Measurements from ENCODE around the gene THOC6. TPM values are rescaled to one million over a fixed set of nuclear protein-coding genes. Genes with fewer than 3 reads are reported as not detected.

THOC6 gene
- total and polyA plus RNA-seq, 2 donors (not counting 1 experiment from before 2014, with no cell fraction given) = 28.5 to 52.2 TPM

- no peak overlapping the region for H3K27ac ChIP-seq (ENCODE audit: low read length in 2 of 2)
- H3K9me3 Mint-ChIP-seq (ENCODE audit: insufficient read depth) = no peaks in the 10 kb centered on the region
- DNase-seq = no peak
- no peak overlapping the region for H3K4me3 ChIP-seq (ENCODE audit: control extremely low read depth in 1 of 5, extremely low read depth in 1 of 5, insufficient read depth in 1 of 5, low read depth in 2 of 5, low read length in 4 of 5)
- no peak overlapping the region for H2AFZ ChIP-seq (ENCODE audit: insufficient read depth, low read depth, low read length, poor library complexity, severe bottlenecking)
- no peaks in the 10 kb centered on the region for H3K27me3 Mint-ChIP-seq
- ChIA-PET CTCF (interaction anchor here (1.6 kb wide), 1 partner anchor 16 kb away, joined by 4 read pairs; no protein-coding TSS in a partner anchor), POLR2A (no interaction called here)
- intact Hi-C loops (cut with micrococcal nuclease) = no loop called here
- ATAC-seq (ENCODE audit: low read depth) = no peak
- WGBS (ENCODE audit: insufficient coverage) = 93% methylated on average over 15 of the region's 15 CpGs
- no peaks in the 10 kb centered on the region for H3K79me2 ChIP-seq (ENCODE audit: control insufficient read depth, insufficient read depth, low read length)
- TF ChIP-seq CTCF (IDR thresholded peaks at IDR 0.05) (no peak), EZH2 (IDR thresholded peaks at IDR 0.05; ENCODE audit: borderline replicate concordance, insufficient read depth, low read depth, low read length, poor library complexity, severe bottlenecking) (no peak)
- H3K36me3 ChIP-seq (replicated peaks in 1 of 2; ENCODE audit: control extremely low read depth in 1 of 2, control insufficient read depth in 1 of 2, extremely low read depth in 1 of 2, insufficient read depth in 2 of 2, low read length in 1 of 2) = no peaks in the 10 kb centered on the region
- H3K27me3 ChIP-seq (replicated peaks in 1 of 4; ENCODE audit: control extremely low read depth in 1 of 4, control insufficient read depth in 3 of 4, insufficient read depth in 4 of 4, low read length in 3 of 4) = peaks cover 0 to 4% (median 0%) of the 10 kb centered on the region in 4 experiments
- no peak overlapping the region for H3K9ac ChIP-seq (ENCODE audit: low read length)
- H3K27ac Mint-ChIP-seq = no peak overlapping the region
- no peak overlapping the region for H3K4me3 Mint-ChIP-seq
- no peak overlapping the region for H3K4me2 ChIP-seq (replicated peaks; ENCODE audit: low read depth, low read length, poor library complexity, severe bottlenecking)
- no peaks in the 10 kb centered on the region for H4K20me1 ChIP-seq (ENCODE audit: control insufficient read depth, insufficient read depth, low read length, poor library complexity, severe bottlenecking)
- H3K9me3 ChIP-seq (ENCODE audit: control extremely low read depth in 1 of 3, control insufficient read depth in 2 of 3, insufficient read depth in 1 of 3, low read length in 2 of 3) = no peaks in the 10 kb centered on the region
- H3K4me1 ChIP-seq (ENCODE audit: control insufficient read depth in 2 of 2, insufficient read depth in 2 of 2, low read length in 2 of 2) = peaks cover 11 to 28% of the 10 kb centered on the region in 2 donors
- H3K4me1 Mint-ChIP-seq = peaks cover 14% of the 10 kb centered on the region
Observed at GRCh38 chr16:2985893-2986355, 37.9 kb upstream of the THOC6 start.

- H3K27me3 Mint-ChIP-seq = no peaks in the 10 kb centered on the region
- WGBS (ENCODE audit: insufficient coverage) = 82% methylated on average over 16 of the region's 17 CpGs
- no peak overlapping the region for H2AFZ ChIP-seq (ENCODE audit: insufficient read depth, low read depth, low read length, poor library complexity, severe bottlenecking)
- no peak overlapping the region for H3K9ac ChIP-seq (ENCODE audit: low read length)
- peaks cover 8 to 21% of the 10 kb centered on the region in 2 donors for H3K4me1 ChIP-seq (ENCODE audit: control insufficient read depth in 2 of 2, insufficient read depth in 2 of 2, low read length in 2 of 2)
- ChIA-PET POLR2A (no interaction called here), CTCF (interaction anchor here (1.2 kb wide), 1 partner anchor 17 kb away, joined by 3 read pairs; no protein-coding TSS in a partner anchor)
- H3K4me3 Mint-ChIP-seq = no peak overlapping the region
- H3K4me2 ChIP-seq (replicated peaks; ENCODE audit: low read depth, low read length, poor library complexity, severe bottlenecking) = no peak overlapping the region
- peaks cover 0 to 4% (median 0%) of the 10 kb centered on the region in 4 experiments for H3K27me3 ChIP-seq (replicated peaks in 1 of 4; ENCODE audit: control extremely low read depth in 1 of 4, control insufficient read depth in 3 of 4, insufficient read depth in 4 of 4, low read length in 3 of 4)
- no peaks in the 10 kb centered on the region for H3K9me3 ChIP-seq (ENCODE audit: control extremely low read depth in 1 of 3, control insufficient read depth in 2 of 3, insufficient read depth in 1 of 3, low read length in 2 of 3)
- H3K79me2 ChIP-seq (ENCODE audit: control insufficient read depth, insufficient read depth, low read length) = no peaks in the 10 kb centered on the region
- DNase-seq = no peak
- no peaks in the 10 kb centered on the region for H4K20me1 ChIP-seq (ENCODE audit: control insufficient read depth, insufficient read depth, low read length, poor library complexity, severe bottlenecking)
- H3K4me1 Mint-ChIP-seq = peaks cover 12% of the 10 kb centered on the region
- intact Hi-C loops (cut with micrococcal nuclease) = no loop called here
- no peaks in the 10 kb centered on the region for H3K9me3 Mint-ChIP-seq (ENCODE audit: insufficient read depth)
- H3K4me3 ChIP-seq (ENCODE audit: control extremely low read depth in 1 of 5, extremely low read depth in 1 of 5, insufficient read depth in 1 of 5, low read depth in 2 of 5, low read length in 4 of 5) = no peak overlapping the region
- no peak for ATAC-seq (ENCODE audit: low read depth)
- H3K27ac Mint-ChIP-seq = peak overlapping the region; percentile 6
- H3K27ac ChIP-seq (ENCODE audit: low read length in 2 of 2) = no peak overlapping the region
- no peaks in the 10 kb centered on the region for H3K36me3 ChIP-seq (replicated peaks in 1 of 2; ENCODE audit: control extremely low read depth in 1 of 2, control insufficient read depth in 1 of 2, extremely low read depth in 1 of 2, insufficient read depth in 2 of 2, low read length in 1 of 2)
- TF ChIP-seq EZH2 (IDR thresholded peaks at IDR 0.05; ENCODE audit: borderline replicate concordance, insufficient read depth, low read depth, low read length, poor library complexity, severe bottlenecking) (no peak), CTCF (IDR thresholded peaks at IDR 0.05) (no peak)
Observed at GRCh38 chr16:2986623-2987188, 37.1 kb upstream of the THOC6 start.

Data from B cell (primary cell).